ENCODE results near the gene LPP. TPM values are rescaled to one million over a fixed set of nuclear protein-coding genes. Genes with fewer than 3 reads are reported as not detected.
A peak's percentile ranks its signal among the peaks of the same experiment; 100 is the strongest.
"Not testable (repeated sequence)": the region's sequence is repeated elsewhere in the genome, so short reads cannot be mapped to it uniquely, and the experiment has no call there.

LPP gene
- total and polyA plus RNA-seq, 8 donors: 8.0 to 885 (median 305) TPM

GRCh38 chr3:188633206-188633605 is 479.2 kb downstream of the LPP start:
- Histone ChIP-seq H3K27ac (peak overlapping the region in 1 of 5 donors; percentile 51), H3K36me3 (no peaks in the 10 kb centered on the region), H3K27me3 (no peaks in the 10 kb centered on the region), H3K4me3 (no peak overlapping the region), H3K4me1 (peaks cover 0 to 31% (median 18%) of the 10 kb centered on the region in 4 donors), H3K9me3 (no peaks in the 10 kb centered on the region)
- intact Hi-C loops (cut with DNase I; ENCODE audit: low total_unique reads): no loop called here
- no peak for DNase-seq
- TF ChIP-seq, protein P1, sequence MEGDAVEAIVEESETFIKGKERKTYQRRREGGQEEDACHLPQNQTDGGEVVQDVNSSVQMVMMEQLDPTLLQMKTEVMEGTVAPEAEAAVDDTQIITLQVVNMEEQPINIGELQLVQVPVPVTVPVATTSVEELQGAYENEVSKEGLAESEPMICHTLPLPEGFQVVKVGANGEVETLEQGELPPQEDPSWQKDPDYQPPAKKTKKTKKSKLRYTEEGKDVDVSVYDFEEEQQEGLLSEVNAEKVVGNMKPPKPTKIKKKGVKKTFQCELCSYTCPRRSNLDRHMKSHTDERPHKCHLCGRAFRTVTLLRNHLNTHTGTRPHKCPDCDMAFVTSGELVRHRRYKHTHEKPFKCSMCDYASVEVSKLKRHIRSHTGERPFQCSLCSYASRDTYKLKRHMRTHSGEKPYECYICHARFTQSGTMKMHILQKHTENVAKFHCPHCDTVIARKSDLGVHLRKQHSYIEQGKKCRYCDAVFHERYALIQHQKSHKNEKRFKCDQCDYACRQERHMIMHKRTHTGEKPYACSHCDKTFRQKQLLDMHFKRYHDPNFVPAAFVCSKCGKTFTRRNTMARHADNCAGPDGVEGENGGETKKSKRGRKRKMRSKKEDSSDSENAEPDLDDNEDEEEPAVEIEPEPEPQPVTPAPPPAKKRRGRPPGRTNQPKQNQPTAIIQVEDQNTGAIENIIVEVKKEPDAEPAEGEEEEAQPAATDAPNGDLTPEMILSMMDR (IDR thresholded peaks at IDR 0.05): no peak
- TF ChIP-seq EP300 (IDR thresholded peaks at IDR 0.05) (no peak), POLR2A (IDR thresholded peaks at IDR 0.05) (no peak), POLR2AphosphoS5 (IDR thresholded peaks at IDR 0.05) (no peak)
- WGBS, 5 donors: 83 to 90% (median 89%) methylated on average over 4 of the region's 4 CpGs

GRCh38 chr3:188634285-188634684 is 480.3 kb downstream of the LPP start:
- peak overlapping the region in 1 of 5 donors; percentile 60 for H3K27ac ChIP-seq
- WGBS, 5 donors: 98 to 99% (median 98%) methylated on average over 8 of the region's 8 CpGs
- intact Hi-C loops (cut with DNase I; ENCODE audit: low total_unique reads): no loop called here

DNA sequence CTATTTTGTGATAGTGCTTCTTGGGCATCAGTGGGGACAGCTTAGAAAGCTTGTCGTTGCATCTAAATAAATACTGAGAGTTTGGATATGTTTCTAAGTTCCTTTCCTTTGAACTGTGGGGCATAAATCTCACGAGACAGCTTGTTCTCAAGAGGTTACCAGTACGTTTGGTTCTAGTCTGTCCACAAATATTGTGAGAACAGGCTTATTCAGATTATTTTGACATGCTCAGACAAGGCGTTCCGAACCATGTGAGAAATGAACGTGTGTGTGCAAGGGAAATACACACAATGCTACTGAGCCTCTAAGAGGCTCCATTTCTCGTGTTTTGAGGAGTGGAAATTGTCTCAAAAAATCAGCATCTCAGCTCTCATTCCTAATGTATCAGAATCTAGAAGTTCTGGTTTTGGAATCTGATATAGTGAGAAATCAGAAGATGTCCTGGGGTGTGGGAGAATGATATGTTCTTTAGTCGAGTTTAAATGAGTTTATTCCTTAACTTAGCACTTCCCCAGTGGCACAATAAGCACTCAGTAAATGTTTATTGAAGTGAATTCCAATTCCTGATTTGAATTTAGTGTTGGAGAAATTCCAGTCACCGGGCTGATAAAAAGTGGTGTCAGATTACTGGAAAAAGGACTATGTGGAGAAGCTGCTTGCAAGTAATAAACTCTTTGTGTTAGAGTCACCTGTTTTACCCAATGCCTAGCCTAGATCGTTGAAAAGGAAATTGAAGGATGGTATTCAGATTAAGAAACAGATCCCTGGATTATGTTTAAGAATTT is 481.5 kb downstream of the LPP start:
- no peaks in the 10 kb centered on the region for H3K27me3 ChIP-seq
- 30 to 42% (median 34%) methylated on average over 10 of the region's 10 CpGs for WGBS, 5 donors
- H3K4me1 ChIP-seq: peaks cover 0 to 31% (median 18%) of the 10 kb centered on the region in 4 donors
- H3K4me3 ChIP-seq: no peak overlapping the region
- DNase-seq: peak in 1 of 2 donors; percentile 30
- H3K36me3 ChIP-seq: no peaks in the 10 kb centered on the region
- intact Hi-C loops (cut with DNase I; ENCODE audit: low total_unique reads): no loop called here
- TF ChIP-seq EP300 (IDR thresholded peaks at IDR 0.05): no peak
- peak in 1 of 3 donors; percentile 19 for TF ChIP-seq POLR2AphosphoS5 (IDR thresholded peaks at IDR 0.05)
- TF ChIP-seq, protein P1 (IDR thresholded peaks at IDR 0.05): no peak
- no peaks in the 10 kb centered on the region for H3K9me3 ChIP-seq
- peak overlapping the region; percentile 43 to 78 (median 60) for H3K27ac ChIP-seq

More at GRCh38 chr3:188634285-188634684, 480.3 kb downstream of the LPP start:
- TF ChIP-seq EP300 (IDR thresholded peaks at IDR 0.05) (no peak), POLR2A (IDR thresholded peaks at IDR 0.05) (no peak), POLR2AphosphoS5 (IDR thresholded peaks at IDR 0.05) (no peak)
- TF ChIP-seq, protein P1 (IDR thresholded peaks at IDR 0.05): no peak
- H3K9me3 ChIP-seq: no peaks in the 10 kb centered on the region
- H3K27me3 ChIP-seq: no peaks in the 10 kb centered on the region
- H3K4me3 ChIP-seq: no peak overlapping the region
- H3K4me1 ChIP-seq: peaks cover 0 to 31% (median 18%) of the 10 kb centered on the region in 4 donors
- no peak for DNase-seq
- no peaks in the 10 kb centered on the region for H3K36me3 ChIP-seq

DNA sequence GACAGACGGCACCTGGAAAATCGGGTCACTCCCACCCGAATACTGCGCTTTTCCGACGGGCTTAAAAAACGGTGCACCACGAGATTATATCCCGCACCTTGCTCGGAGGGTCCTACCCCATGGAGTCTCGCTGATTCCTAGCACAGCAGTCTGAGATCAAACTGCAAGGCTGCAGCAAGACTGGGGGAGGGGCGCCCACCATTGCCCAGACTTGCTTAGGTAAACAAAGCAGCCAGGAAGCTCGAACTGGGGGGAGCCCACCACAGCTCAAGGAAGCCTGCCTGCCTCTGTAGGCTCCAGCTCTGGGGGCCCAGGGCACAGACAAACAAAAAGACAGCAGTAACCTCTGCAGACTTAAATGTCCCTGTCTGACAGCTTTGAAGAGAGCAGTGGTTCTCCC is 482.3 kb downstream of the LPP start:
- H3K4me3 ChIP-seq; intact Hi-C loops (cut with DNase I; ENCODE audit: low total_unique reads); H3K9me3 ChIP-seq; DNase-seq; H3K27me3 ChIP-seq; H3K36me3 ChIP-seq: not testable (repeated sequence)
- WGBS, 5 donors: 84 to 97% (median 87%) methylated on average over 11 to 13 of the region's 13 CpGs
- Histone ChIP-seq H3K27ac (peak overlapping the region in 4 of 5 donors; percentile 43 to 76 (median 54)), H3K4me1 (peaks cover 0 to 39% (median 20%) of the 10 kb centered on the region in 4 donors)

GRCh38 chr3:188641076-188641475 is 487.1 kb downstream of the LPP start:
- TF ChIP-seq POLR2A (IDR thresholded peaks at IDR 0.05) (no peak), EP300 (IDR thresholded peaks at IDR 0.05) (no peak), POLR2AphosphoS5 (IDR thresholded peaks at IDR 0.05) (no peak)
- TF ChIP-seq, protein P1 (IDR thresholded peaks at IDR 0.05): no peak
- DNase-seq: no peak
- H3K4me1 ChIP-seq: peaks cover 0 to 15% (median 7%) of the 10 kb centered on the region in 4 donors
- WGBS, 5 donors: 88 to 93% (median 90%) methylated on average over 3 of the region's 3 CpGs
- intact Hi-C loops (cut with DNase I; ENCODE audit: low total_unique reads): no loop called here
- H3K27ac ChIP-seq: peak overlapping the region in 1 of 5 donors; percentile 8
- H3K36me3 ChIP-seq: no peaks in the 10 kb centered on the region
- no peaks in the 10 kb centered on the region for H3K9me3 ChIP-seq
- no peak overlapping the region for H3K4me3 ChIP-seq
- H3K27me3 ChIP-seq: no peaks in the 10 kb centered on the region

Measured in stomach (tissue), 9 donors.